K562 (cell line): ENCODE results near the gene DENND10. TPM values are rescaled to one million over a fixed set of nuclear protein-coding genes. Genes with fewer than 3 reads are reported as not detected.

Experiments
- CBFA2T2 ChIP-seq: fragments of 450-650 bp; conservative IDR thresholded peaks from 2 replicates; pipeline ENCODE4 v1.6.1; 2017; ENCODE audit warnings: mild to moderate bottlenecking
- DIDO1 ChIP-seq: fragments of 450-650 bp; IDR thresholded peaks from 2 replicates; pipeline ENCODE4 v1.6.1; 2016; ENCODE audit warnings: low read depth, missing biosample characterization, missing genetic modification characterization
- DLX4 ChIP-seq: fragments of 250-450 bp; sonication (Bioruptor Pico); IDR thresholded peaks from 2 replicates; pipeline ENCODE4 v1.6.1; 2021; ENCODE audit warnings: mild to moderate bottlenecking
- HDAC1 ChIP-seq, 2 experiments: fragments of 450-650 bp; IDR thresholded peaks; 2 replicates each; pipeline ENCODE4 v1.6.1; 2016 to 2017; ENCODE audit warnings: inconsistent platforms in 1 of 2, mild to moderate bottlenecking in 1 of 2, moderate library complexity in 1 of 2
- KLF16 ChIP-seq: IDR thresholded peaks from 2 replicates; pipeline ENCODE4 v1.6.1; 2016; ENCODE audit warnings: antibody characterized with exemption
- MCM3 ChIP-seq: fragments of 450-650 bp; IDR thresholded peaks from 2 replicates; pipeline ENCODE4 v1.6.1; 2016
- NCOA1 ChIP-seq: fragments of 450-650 bp; IDR thresholded peaks from 2 replicates; pipeline ENCODE4 v1.6.1; 2016; ENCODE audit warnings: low read depth
- NCOR1 ChIP-seq: fragments of 450-650 bp; IDR thresholded peaks from 2 replicates; pipeline ENCODE4 v1.6.1; 2016; ENCODE audit warnings: mild to moderate bottlenecking, moderate library complexity
- PYGO2 ChIP-seq: fragments of 450-650 bp; IDR thresholded peaks from 2 replicates; pipeline ENCODE4 v1.6.1; 2016; ENCODE audit warnings: mild to moderate bottlenecking, missing genetic modification characterization, moderate library complexity, missing compliant biosample characterization
- RAD51 ChIP-seq: fragments of 450-650 bp; IDR thresholded peaks from 2 replicates; pipeline ENCODE4 v1.7.1; 2016; ENCODE audit warnings: low read depth, mild to moderate bottlenecking, borderline replicate concordance
- RBM15 ChIP-seq: fragments of 200-400 bp; formaldehyde crosslinking; IDR thresholded peaks from 2 replicates; pipeline ENCODE4 v1.6.1; 2018; ENCODE audit warnings: mild to moderate bottlenecking, low read length, moderate library complexity; ENCODE audit not compliant: insufficient read depth
- SIN3B ChIP-seq: fragments of 450-650 bp; IDR thresholded peaks from 2 replicates; pipeline ENCODE4 v1.6.1; 2017; ENCODE audit warnings: low read depth, mild to moderate bottlenecking, moderate library complexity
- THAP7 ChIP-seq: fragments of 250-450 bp; sonication (Bioruptor Pico); IDR thresholded peaks from 2 replicates; pipeline ENCODE4 v1.5.0; 2021
- XRCC4 ChIP-seq: IDR thresholded peaks from one replicate; pipeline ENCODE4 v1.6.1; 2011; ENCODE audit not compliant: insufficient read depth, insufficient read length; ENCODE audit errors: extremely low read depth
- ZEB2 ChIP-seq: fragments of 450-650 bp; IDR thresholded peaks from 2 replicates; pipeline ENCODE4 v1.6.1; 2016
- ZNF609 ChIP-seq: sonication (generic); formaldehyde crosslinking; IDR thresholded peaks from 2 replicates; pipeline ENCODE4 v1.8.1; 2023; ENCODE audit warnings: missing genetic modification reagents, mild to moderate bottlenecking, borderline replicate concordance
- polyA plus RNA-seq, 8 experiments: library from polyadenylated mRNA; depleted of rRNA in 4 of 8; stranded (reverse) in 5 of 8; unstranded in 3 of 8; fragments of >200 nt; fragmentation: Nextera tagmentation in 2 of 8; fragmentation: Illumina TruSeq in 1 of 8; extraction: Ambion mirVana in 2 of 8; extraction: Trizol in 1 of 8; gene quantifications; 2 replicates each; pipeline versions ENCODE4 v1.2.1 to v1.2.3, GENCODE V29; 2011 to 2014; ENCODE audit warnings: inconsistent platforms in 1 of 8, missing spikeins in 1 of 8
- total RNA-seq, 7 experiments: library from RNA; depleted of rRNA in 6 of 7; stranded (reverse); fragments of >200 nt in 6 of 7; fragmentation: Illumina TruSeq in 2 of 7; extraction: Trizol in 2 of 7; gene quantifications; 2 replicates each; pipeline versions ENCODE4 v1.2.1 to v1.2.3, GENCODE V29; 2011 to 2021; ENCODE audit warnings: low replicate concordance in 1 of 7
- TF ChIP-seq, protein P1 (sequence below): sonication (generic); formaldehyde crosslinking; IDR thresholded peaks from 2 replicates; pipeline ENCODE4 v1.8.0; 2022; ENCODE audit warnings: missing genetic modification reagents, mild to moderate bottlenecking, moderate library complexity, borderline replicate concordance
- TF ChIP-seq, protein P2 (sequence below): sonication (generic); formaldehyde crosslinking; IDR thresholded peaks from 2 replicates; pipeline ENCODE4 v1.8.0; 2022; ENCODE audit warnings: mild to moderate bottlenecking, missing genetic modification reagents

DENND10 gene
- total and polyA plus RNA-seq, 9 of the 15 experiments (the other 6 are each of a cell fraction or from before 2014, with no cell fraction given) = 9.4 to 20.0 (median 12.5) TPM

GRCh38 chr10:119178372-119179119 lies 74.6 kb downstream of the DENND10 start, which contains the start of gene PRDX3 (continued):
- TF ChIP-seq, protein P1, sequence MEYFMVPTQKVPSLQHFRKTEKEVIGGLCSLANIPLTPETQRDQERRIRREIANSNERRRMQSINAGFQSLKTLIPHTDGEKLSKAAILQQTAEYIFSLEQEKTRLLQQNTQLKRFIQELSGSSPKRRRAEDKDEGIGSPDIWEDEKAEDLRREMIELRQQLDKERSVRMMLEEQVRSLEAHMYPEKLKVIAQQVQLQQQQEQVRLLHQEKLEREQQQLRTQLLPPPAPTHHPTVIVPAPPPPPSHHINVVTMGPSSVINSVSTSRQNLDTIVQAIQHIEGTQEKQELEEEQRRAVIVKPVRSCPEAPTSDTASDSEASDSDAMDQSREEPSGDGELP (CRISPR knock-in tag) = peak; percentile 40; the same call in 1 of the 2 replicates
- TF ChIP-seq NCOA1 (0 out of 2 replicates have a peak, but pooled peaks have one; percentile 53), DLX4 (CRISPR knock-in tag) (no peak), ZNF609 (CRISPR knock-in tag) (no peak), DIDO1 (no peak), MCM3 (no peak), RAD51 (peak; percentile 34; the same call in 1 of the 2 replicates), PYGO2 (tag) (no peak), THAP7 (CRISPR knock-in tag) (peak; percentile 84; the same call in 1 of the 2 replicates), HDAC1 (IDR thresholded peaks at IDR 0.05) (peak in 1 of 2 experiments; percentile 50; a peak in 1 of 4 replicates), KLF16 (no peak), NCOR1 (no peak), SIN3B (peak; percentile 34; the same call in 1 of the 2 replicates), CBFA2T2 (no peak), RBM15 (no peak), XRCC4 (no peak), ZEB2 (0 out of 2 replicates have a peak, but pooled peaks have one; percentile 30)
- TF ChIP-seq, protein P2, sequence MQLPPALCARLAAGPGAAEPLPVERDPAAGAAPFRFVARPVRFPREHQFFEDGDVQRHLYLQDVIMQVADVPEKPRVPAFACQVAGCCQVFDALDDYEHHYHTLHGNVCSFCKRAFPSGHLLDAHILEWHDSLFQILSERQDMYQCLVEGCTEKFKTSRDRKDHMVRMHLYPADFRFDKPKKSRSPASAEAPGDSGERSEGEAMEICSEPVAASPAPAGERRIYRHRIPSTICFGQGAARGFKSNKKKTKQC (CRISPR knock-in tag) = 0 out of 2 replicates have a peak, but pooled peaks have one; percentile 35
